D341Med (cell line): ENCODE data around the gene CDC7.

Source experiments
- DNase-seq: peaks from one replicate; pipeline ENCODE4 v3.0.0; 2012; ENCODE audit warnings: low spot score

CDC7 gene

DNA sequence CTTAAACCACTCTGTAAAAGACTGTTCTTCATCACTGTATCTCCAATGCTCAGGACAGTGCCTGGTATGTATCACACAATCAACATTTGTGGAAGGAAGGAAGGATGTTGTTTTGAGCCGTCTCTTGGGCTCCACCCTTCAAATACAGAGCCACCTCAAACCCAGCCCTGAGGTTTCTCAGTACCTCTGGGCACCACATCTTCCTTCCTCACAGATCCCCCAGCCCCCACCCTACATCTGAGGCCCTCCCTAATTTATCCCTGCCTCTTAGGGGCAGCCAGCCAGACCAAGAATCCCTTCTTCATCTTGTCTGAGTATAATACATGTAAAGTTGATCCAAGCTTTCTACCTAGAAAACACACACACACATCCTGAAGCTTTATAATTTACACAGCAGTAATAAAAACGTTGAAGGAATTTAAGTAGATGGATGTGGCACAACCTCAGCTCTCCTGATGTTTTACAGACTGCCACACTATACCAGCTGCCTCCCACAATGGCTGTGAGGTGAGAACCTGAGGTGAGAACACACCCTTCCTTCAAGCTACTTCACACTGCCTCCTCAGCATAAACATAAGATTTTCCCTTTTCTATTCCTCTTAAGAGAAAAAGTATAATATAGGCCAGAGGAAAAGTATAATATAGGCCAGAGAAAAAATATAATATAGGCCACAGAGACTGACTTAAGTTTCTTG lies 48.5 kb downstream of the CDC7 start:
- no peak for DNase-seq

GRCh38 chr1:91550961-91551360 lies 50.3 kb downstream of the CDC7 start:
- no peak for DNase-seq

DNA sequence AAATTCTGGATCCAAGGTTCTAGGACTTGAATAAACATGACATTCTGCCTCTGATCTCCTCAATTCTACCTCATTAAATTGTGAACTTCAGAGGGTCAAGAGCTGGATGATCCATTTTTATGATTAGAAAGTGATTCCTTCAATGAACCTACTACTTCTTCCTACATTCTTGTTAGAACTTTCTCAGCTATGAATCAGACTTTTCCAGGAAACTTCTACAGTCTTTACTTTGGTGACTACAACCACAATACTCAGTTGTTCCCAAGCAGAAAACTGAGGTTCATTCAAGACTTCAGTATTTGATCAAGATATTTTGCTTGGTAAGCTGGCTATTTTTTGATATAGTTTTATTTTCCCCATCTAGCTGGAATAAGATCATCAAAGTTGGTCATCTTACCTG lies 51.4 kb downstream of the CDC7 start:
- DNase-seq, result no peak

GRCh38 chr1:91552596-91552995 lies 51.9 kb downstream of the CDC7 start:
- DNase-seq, result no peak

DNA sequence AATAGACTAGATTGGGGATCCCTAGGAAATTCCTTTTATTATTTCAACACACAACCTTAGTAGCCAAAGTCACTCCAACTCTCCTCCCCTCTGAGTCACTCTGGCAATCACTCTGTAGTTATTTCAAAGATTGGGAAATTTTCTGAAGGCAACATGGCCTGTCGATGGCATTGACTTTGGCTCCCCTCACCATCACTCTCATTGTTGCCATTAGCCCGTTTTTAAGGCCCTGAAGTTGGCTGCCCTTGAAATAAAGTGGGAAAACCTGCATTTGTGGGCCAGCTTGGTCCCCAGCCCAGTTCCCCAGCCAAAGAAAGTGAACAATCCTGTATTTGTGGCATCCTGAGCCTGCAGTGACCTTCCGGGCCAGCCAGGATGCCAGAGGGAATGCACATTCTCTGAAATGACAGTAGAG lies 52.5 kb downstream of the CDC7 start:
- no peak for DNase-seq

GRCh38 chr1:91555074-91555730 lies 54.6 kb downstream of the CDC7 start:
- DNase-seq, result no peak

DNA sequence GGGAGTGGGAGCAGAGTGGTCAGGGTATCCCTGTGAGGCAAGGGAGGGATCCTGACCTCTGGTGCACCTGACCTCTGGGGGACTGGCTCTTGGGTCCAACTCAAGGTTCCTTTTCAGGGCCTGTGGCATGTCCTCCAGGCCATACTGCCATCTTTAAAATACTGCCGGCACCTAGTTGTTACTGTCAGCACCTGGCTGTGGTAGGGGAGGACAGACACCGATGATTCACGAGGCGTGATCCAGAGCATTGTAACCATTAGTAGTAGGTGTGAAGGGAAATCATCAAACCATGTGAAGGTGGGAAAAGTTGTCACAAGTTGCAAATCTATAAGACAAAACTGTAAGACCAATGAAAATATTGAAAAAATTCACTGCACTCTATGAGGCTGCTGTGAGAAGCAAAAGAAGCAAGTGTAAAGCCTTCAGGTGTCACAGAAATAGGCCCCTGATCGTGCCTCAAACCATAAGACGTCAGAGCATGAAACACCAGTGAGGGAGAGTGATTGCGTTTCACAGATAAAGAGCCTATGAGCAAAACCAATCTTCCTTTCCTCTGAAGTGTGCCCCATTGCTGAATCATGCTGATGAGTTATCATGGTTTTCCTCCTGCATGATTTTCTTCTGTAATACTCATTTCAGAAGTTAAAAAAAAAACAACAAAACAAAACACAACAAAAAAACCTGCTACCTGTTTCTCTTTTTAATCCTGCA lies 55.3 kb downstream of the CDC7 start:
- no peak for DNase-seq

DNA sequence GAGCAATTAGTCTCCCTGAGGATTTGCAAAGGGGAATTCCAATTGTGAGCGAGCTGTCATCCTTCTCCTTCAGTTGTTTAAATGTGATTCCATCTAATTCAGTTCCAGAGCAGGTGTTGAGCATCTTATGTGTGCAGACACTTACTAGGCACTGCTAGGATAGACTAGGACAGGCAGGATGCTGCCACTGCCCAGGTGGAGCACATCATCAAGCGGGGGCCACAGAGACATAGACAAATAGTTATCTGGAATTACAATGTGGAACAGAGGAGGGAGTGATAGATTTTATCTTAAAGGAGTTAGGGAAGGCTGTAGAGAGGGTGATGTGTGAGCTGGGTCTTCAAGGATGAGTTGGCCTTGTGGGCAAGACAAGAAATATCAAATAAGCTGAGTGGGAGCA lies 55.9 kb downstream of the CDC7 start:
- no peak for DNase-seq

GRCh38 chr1:91557039-91557690 lies 56.5 kb downstream of the CDC7 start:
- DNase-seq, result no peak

DNA sequence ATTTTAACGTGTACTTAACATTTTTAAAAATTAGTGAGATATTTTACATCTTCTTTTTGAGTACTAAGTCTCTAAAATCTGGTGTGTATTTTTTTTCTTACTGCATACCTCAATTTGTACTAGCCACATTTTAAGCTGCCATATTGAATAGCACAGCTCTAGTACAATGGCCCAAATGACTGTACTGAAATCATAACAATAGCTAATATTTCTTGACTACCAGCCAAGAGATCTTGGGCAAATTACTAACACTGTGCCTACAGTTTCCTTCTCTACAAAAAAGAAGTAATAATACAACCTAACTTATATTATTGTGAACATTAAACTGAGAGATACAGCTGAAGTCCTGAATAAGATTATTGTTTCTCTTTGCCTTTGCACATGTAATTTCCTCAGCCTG lies 57.2 kb downstream of the CDC7 start:
- DNase-seq, result no peak

DNA sequence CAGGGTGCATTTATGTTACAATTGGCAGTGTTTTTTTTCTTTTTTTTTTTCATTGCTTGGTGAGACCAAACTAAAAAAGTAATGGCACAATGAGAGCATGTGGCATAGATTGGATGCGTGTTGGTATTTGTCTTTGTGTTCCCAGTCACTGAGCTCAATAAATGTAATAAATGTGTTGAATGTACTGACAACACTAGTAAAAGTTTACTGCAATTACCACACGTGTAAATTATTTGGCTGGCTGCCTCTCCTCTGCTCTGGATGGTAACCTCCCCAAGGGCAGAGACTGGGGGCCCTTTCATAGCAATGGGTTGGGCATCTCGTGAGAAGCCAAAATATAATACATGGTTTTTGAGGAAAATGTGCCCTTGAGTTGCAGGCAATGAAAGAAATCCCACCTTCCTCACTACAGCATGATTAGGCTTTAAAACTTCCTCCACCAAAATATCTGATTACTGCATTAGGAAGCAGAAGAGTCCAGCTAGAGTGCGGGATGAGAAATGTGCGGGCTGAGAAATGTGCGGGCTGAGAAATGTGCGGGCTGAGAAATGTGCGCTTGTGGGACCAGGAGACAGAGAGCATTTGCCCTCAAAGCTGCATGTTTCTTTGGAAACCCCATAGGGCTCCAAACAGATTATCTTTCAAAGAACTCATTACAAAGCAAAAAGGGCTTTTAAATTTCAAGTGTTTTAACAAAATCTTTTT lies 58.5 kb downstream of the CDC7 start:
- DNase-seq, result no peak

- DNase-seq, result no peak
Measured at GRCh38 chr1:91559838-91560565, 59.4 kb downstream of the CDC7 start.

DNA sequence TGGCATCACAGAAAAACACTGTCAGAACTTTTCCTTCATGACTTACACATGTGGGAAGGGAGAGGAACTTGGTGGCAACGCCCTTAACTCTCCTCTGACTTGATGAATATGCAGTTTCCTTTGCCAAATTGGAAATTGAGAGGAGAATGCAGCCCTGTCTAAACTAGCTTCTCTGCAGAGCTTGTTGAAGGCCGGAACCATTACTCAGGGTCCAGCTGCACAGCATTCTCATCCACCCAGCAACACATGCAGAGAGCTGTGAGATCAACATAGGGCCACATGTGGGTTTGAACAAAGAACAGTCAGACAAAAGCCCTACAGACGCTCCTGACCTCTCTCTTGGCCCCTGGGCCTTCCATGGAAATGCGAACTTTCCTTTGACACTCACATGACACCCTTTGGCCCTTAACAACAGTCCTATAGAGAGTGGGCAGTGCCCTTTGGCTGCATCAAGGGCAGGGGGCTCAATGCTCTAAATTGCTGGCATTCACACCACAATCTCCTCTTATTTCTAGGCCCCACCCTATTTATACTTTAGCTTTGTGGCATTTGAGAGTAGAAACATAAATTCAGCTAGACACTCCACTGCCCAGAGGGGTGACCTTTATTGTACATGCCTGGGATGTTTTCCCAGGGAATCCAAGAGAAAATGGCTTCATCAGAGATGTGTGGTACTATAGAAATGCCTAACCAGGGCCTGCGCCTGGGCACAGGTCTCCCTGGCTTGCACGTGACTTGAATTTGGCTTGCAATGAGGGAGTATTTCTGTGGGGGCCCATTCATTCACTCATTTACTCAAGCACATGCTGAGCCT lies 64.4 kb downstream of the CDC7 start:
- no peak for DNase-seq

- DNase-seq, result no peak
Measured at GRCh38 chr1:91567583-91567982, 66.9 kb downstream of the CDC7 start.

GRCh38 chr1:91568261-91568660 lies 67.6 kb downstream of the CDC7 start:
- DNase-seq, result no peak

GRCh38 chr1:91569411-91570119 lies 68.9 kb downstream of the CDC7 start:
- no peak for DNase-seq

- no peak for DNase-seq
Measured at GRCh38 chr1:91570120-91570448, 69.4 kb downstream of the CDC7 start.

DNA sequence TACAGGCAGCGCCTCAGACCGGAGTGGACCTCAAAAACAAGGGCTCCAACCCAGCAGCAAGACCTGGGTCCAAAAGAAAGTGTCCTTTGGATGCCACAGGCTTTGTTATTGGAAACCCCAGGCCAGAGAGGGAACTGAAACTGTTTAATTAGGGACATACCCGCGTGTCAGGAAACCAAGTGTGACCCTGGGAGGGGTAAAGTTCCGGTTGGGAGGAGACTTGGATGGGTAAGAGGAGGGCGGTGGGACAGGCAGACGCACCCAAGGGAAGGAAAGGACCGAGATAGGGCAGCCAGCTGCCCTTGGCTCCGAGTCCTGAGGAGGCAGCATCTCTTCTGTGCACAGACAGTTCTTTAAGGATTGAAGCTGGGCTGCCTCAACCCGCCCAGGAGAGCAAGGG lies 71.4 kb downstream of the CDC7 start:
- no peak for DNase-seq
